Stimulated activated naive CD8-positive, alpha-beta T cell treated with anti-CD3 and anti-CD28 coated beads, Interleukin-15, amount 100 ng/mL, for 72 hours (primary cell): ENCODE data around the gene CTH.
A peak's percentile ranks its signal among the peaks of the same experiment; 100 is the strongest.
"Not testable (repeated sequence)": the region's sequence is repeated elsewhere in the genome, so short reads cannot be mapped to it uniquely, and the experiment has no call there.

Experiments
- ATAC-seq: fragments of 150-1000 bp; cut with Tn5 transposase; 2 replicates; pipeline ENCODE4 v1.10.0; 2021; ENCODE audit warnings: mild to moderate bottlenecking, moderate library complexity
- DNase-seq, 2 donors: peaks; one replicate each; pipeline ENCODE4 v3.0.0; 2021 to 2022
- H3K27ac Mint-ChIP-seq, 2 donors: one replicate each; pipeline ENCODE4 v1.8.0; 2022; ENCODE audit warnings: mild to moderate bottlenecking in 2 of 2, mixed read lengths in 2 of 2, moderate library complexity in 2 of 2
- H3K27me3 Mint-ChIP-seq: one replicate; pipeline ENCODE4 v1.8.0; 2022; ENCODE audit warnings: mixed read lengths
- H3K4me1 Mint-ChIP-seq: one replicate; pipeline ENCODE4 v1.8.0; 2022; ENCODE audit warnings: mild to moderate bottlenecking, mixed read lengths
- H3K4me3 Mint-ChIP-seq, 2 donors: one replicate each; pipeline ENCODE4 v1.8.0; 2022; ENCODE audit warnings: mild to moderate bottlenecking in 2 of 2, mixed read lengths in 2 of 2, moderate library complexity in 1 of 2
- H3K9me3 Mint-ChIP-seq, 2 donors: one replicate each; pipeline ENCODE4 v1.8.0; 2022; ENCODE audit warnings: mixed read lengths in 2 of 2

The CTH gene

DNA sequence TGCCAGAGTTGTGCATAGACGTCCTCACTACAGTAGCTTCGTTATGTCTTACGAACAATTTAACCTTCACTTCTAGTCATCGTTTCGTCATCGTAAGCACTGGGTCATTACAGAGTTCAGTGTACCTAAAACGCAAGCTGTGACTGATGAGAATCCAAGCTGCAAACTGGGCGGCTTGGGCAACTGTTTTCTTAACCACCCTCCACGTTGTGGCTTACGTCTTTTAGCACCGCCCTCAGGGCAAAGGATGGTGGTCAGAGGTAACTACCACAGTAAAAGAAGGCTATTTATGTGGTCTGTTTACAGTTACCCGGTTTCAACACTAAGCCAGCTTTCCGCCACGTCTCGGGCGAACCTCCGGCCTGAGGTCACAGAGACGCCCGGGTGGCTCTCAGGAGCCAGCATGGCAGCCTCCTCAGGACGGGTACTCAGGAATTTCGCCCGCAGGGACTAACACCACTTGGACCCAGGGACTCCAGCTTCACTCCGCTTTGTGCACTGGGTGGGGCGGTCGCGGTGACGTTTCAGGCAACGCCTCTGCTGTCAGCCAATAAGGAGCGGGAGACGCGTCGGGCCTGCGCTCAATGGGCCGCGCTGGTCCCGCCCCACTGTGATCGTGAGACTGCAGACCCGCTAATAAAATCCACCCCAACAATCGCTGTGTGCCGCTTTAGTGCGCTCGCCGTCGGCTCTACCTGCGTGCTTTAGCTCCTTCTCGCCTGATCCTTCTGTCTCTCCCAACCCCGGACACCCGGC lies at the start of gene CTH:
Gene CTH (plus strand): TSS at position 665 of the 756 bp plus-strand sequence. CDS start 148 bp downstream, outside the sequence.
- ATAC-seq: peak; percentile 97
- H3K4me3 Mint-ChIP-seq: peak within 1 kb of the TSS; percentile 90 to 97
- H3K27ac Mint-ChIP-seq: peak within 1 kb of the TSS; percentile 95 to 97
- peak; percentile 89 to 92 for DNase-seq
- peaks cover 15% of the 10 kb centered on the region for H3K4me1 Mint-ChIP-seq
- H3K9me3 Mint-ChIP-seq: no peaks in the 10 kb centered on the region
- H3K27me3 Mint-ChIP-seq: peaks cover 13% of the 10 kb centered on the region

DNA sequence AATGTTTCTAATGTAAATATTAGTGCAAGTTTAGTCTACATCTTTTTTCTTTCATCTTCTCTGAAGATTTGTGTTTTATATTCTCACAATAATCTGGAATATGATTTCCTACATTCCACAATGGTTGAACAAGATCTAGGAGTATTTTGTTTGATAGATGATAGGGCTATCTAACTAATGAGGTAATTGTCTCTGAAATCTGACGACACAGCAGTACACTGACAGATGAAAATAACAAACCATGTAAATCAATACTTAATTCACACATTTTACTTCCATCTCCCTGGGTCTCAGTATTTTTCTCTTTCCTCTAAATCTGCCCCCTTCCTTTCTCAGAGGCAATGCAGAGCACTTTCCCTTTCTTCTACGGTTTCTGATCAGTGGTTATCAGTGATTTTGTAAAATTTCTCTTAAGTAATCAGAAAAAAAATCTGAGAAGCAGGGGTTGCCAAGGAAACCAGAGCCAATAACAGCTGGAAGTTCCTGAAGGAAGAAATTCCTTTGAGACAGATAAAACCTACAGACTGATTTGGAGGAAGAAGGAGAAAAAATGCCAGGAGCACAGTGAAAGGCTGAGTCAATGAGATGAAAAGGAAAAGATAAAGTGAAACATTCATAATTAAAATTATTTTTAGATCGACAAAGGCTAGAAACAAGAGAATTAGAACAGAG lies 49.2 kb upstream of the CTH start:
- Mint-ChIP-seq H3K27me3 (no peaks in the 10 kb centered on the region), H3K27ac (no peak overlapping the region), H3K4me1 (peaks cover 14% of the 10 kb centered on the region), H3K4me3 (no peak overlapping the region), H3K9me3 (no peaks in the 10 kb centered on the region)
- no peak for DNase-seq
- ATAC-seq: no peak

DNA sequence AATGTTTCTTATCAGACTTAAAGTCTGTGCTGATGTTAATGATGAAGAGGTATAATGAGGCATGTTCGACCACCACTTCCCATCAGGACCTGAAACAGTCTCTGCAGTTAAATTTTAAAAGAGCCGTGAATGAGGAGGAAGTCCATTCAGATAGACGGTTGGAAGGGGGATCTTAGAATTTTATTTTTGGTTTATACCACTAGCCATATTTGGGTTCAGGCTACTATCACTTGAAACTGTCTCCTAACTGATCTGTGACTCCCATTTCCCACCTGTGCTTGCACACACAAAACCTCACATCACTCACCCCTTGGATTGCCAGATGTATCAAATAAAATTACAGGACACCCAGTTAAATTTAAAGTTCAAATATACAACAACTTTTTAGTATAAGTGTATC lies 46.6 kb upstream of the CTH start:
- ATAC-seq: no peak
- Mint-ChIP-seq H3K4me1 (peaks cover 13% of the 10 kb centered on the region), H3K27ac (no peak overlapping the region)

DNA sequence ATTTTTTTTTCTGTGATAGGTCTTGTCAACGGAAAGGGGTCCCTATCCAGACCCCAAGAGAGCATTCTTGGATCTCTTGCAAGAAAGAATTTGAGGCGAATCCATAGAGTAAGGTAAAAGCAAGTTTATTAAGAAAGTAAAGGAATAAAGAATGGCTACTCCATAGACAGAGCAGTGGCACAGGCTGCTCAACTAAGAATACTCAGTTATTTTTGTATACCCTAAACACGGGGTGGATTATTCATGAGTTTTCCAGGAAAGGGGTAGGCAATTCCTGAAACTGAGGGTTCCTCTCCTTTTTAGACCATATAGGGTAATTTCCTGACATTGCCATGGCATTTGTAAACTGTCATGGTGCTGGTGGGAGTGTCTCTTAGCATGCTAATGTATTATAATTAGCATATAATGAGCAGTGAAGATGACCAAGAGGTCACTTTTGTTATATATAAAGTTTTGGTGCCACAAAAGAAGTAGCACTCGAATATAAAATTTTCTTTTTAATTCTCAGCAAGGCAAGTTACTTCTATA lies 44.6 kb upstream of the CTH start:
- DNase-seq, H3K4me1 Mint-ChIP-seq, ATAC-seq, H3K9me3 Mint-ChIP-seq, H3K4me3 Mint-ChIP-seq, H3K27me3 Mint-ChIP-seq: not testable (repeated sequence)
- H3K27ac Mint-ChIP-seq: peak overlapping the region in 1 of 2 donors; percentile 8

More for the DNA sequence above, 46.6 kb upstream of the CTH start:
- no peaks in the 10 kb centered on the region for H3K9me3 Mint-ChIP-seq
- H3K4me3 Mint-ChIP-seq: no peak overlapping the region
- no peaks in the 10 kb centered on the region for H3K27me3 Mint-ChIP-seq
- DNase-seq: no peak

DNA sequence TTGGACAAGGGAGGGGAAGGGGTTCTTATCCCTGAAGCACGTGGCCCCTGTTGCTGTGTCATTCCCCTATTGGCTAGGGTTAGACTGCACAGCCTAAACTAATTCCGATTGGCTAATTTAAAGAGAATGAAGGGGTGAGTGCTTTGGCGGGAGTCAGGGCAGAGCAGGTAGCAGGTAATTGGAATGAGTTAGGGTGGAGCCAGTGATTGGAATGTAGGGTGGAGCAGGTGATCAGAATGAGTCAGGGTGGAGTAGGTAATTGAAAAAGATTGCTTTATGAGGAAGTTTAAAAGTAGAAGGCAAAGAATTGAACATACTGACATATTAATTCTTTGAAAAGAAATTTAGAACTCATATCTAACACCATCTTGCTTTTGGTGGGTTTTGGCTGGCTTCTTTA lies 44.1 kb upstream of the CTH start:
- DNase-seq, H3K4me3 Mint-ChIP-seq: not testable (repeated sequence)

DNA sequence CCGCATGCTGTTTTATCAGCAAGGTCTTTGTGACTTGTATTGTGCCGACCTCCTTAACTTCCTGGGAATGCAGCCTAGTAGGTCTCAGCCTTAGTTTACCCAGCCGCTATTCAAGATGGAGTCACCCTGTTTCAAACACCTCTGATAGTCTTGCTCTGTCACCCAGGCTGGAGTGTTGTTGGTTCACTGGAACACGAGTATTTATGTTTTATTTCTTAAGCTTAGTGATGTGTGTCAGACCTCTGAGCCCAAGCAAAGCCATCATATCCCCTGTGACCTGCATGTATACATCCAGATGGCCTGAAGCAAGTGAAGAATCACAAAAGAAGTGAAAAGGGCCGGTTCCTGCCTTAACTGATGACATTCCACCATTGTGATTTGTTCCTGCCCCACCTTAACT lies 43.7 kb upstream of the CTH start:
- not testable (repeated sequence) for DNase-seq, ATAC-seq, H3K9me3 Mint-ChIP-seq, H3K27me3 Mint-ChIP-seq, H3K4me1 Mint-ChIP-seq, H3K27ac Mint-ChIP-seq, H3K4me3 Mint-ChIP-seq

More for the DNA sequence above, 44.1 kb upstream of the CTH start:
- not testable (repeated sequence) for H3K4me1 Mint-ChIP-seq, H3K9me3 Mint-ChIP-seq, H3K27me3 Mint-ChIP-seq, ATAC-seq
- H3K27ac Mint-ChIP-seq: peak overlapping the region in 1 of 2 donors; percentile 8

DNA sequence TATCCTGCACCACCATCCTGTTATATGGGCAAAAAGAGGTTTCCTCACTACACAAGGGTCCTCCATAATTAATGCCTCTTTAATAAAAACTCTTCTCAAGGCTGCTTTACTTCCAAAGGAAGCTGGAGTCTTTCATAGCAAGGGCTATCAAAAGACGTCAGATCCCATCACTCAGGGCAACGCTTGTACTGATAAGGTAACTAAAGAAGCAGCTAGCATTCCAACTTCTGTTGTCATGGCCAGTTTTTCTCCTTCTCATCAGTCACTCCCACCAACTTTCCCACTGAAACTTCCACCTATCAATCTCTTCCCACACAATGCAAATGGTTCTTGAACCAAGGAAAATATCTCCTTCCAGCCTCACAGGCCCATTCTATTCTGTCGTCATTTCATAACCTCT lies 39.5 kb upstream of the CTH start:
- not testable (repeated sequence) for H3K4me1 Mint-ChIP-seq, H3K27ac Mint-ChIP-seq, H3K27me3 Mint-ChIP-seq, ATAC-seq, H3K9me3 Mint-ChIP-seq, DNase-seq, H3K4me3 Mint-ChIP-seq

DNA sequence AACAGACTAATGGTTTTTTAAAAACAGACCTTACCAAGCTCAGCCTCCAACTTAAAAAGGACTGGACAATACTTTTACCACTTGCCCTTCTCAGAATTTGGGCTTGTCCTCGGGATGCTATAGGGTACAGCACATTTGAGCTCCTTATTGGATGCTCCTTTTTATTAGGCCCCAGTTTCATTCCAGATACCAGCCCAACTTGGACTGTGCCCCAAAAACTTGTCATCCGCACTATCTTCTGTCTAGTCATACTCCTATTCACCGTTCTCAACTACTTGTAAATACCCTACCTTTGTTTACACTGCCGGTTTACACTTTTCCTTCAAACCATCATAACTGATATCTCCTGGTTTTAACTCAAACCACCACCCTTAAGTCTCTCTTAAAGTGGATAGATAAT lies 38.6 kb upstream of the CTH start:
- no peaks in the 10 kb centered on the region for H3K9me3 Mint-ChIP-seq
- ATAC-seq: no peak
- no peak overlapping the region for H3K27ac Mint-ChIP-seq
- no peak for DNase-seq
- H3K4me3 Mint-ChIP-seq: no peak overlapping the region
- no peaks in the 10 kb centered on the region for H3K27me3 Mint-ChIP-seq
- H3K4me1 Mint-ChIP-seq: no peaks in the 10 kb centered on the region

DNA sequence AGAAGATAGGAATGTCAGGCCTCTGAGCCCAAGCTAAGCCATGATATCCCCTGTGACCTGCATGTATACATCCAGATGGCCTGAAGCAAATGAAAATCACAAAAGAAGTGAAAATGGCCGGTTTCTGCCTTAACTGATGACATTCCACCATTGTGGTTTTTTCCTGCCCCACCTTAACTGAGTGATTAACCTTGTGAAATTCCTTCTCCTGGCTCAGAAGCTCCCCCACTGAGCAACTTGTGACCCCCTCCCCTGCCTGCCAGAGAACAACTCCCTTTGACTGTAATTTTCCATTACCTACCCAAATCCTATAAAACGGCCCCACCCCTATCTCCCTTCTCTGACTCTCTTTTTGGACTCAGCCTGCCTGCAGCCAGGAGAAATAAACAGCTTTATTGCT lies 37.5 kb upstream of the CTH start:
- DNase-seq, H3K27me3 Mint-ChIP-seq, H3K27ac Mint-ChIP-seq, H3K4me1 Mint-ChIP-seq, H3K9me3 Mint-ChIP-seq, ATAC-seq, H3K4me3 Mint-ChIP-seq: not testable (repeated sequence)

DNA sequence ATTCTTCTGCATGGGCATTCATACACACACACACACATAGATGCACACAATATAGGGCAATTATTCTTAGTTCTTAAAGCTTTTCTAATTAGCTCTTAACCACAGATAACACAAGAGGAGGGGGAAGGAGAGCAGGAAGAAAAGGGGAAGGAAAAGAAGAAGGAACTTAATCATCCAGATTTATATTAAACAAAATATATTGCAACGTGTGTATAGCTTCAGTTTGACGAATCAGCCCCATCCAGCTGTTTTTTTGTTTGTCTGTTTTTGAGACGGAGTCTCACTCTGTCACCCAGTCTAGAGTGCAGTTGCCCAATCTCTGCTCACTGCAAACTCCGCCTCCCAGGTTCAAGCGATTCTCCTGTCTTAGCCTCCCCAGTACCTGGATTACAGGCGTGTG lies 34.9 kb upstream of the CTH start:
- no peak overlapping the region for H3K4me3 Mint-ChIP-seq
- H3K27me3 Mint-ChIP-seq: no peaks in the 10 kb centered on the region
- ATAC-seq: no peak
- no peaks in the 10 kb centered on the region for H3K4me1 Mint-ChIP-seq
- no peak overlapping the region for H3K27ac Mint-ChIP-seq
- H3K9me3 Mint-ChIP-seq: no peaks in the 10 kb centered on the region
- no peak for DNase-seq

DNA sequence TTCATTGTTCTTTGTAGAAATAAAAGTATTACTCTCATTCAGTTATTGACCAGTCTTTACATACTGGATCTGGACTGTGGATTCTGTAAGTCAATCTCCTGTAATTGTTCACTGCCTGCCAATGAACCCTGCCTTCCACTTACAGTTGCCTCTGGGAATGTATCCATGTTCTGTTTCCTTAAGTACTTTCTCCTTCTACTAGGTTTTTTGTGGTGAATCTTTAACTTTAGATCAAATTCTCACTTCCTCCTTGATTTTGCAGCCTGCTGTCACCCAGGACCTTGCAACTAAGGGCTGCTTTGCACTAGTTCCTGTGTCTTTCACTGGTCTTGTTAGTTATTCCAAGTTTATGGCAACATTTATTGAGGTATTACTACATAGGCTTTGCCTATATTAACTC lies 28.4 kb upstream of the CTH start:
- Mint-ChIP-seq H3K27me3 (no peaks in the 10 kb centered on the region), H3K27ac (no peak overlapping the region), H3K4me1 (no peaks in the 10 kb centered on the region), H3K4me3 (no peak overlapping the region), H3K9me3 (no peaks in the 10 kb centered on the region)
- ATAC-seq (no peak), DNase-seq (no peak)

DNA sequence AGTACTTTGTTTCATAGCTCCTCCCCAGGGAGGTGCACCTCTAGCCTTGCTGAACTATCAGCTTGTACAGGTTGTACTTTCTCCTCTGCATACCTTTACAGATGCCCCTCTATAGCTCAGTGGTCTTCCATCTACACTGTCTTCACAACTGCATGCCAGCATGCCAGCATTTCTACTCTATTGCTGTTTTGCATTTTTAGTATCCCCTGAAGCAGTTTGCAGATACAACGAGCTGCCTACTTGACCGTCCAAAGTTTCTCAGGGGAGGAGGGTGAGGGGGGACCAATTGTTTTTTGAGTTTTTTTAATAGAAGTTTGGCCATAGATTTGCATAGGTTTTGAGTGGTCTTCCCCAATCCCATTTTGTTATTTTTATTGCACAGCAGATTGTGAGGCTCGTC lies 27.6 kb upstream of the CTH start:
- Mint-ChIP-seq H3K4me3 (no peak overlapping the region), H3K4me1 (no peaks in the 10 kb centered on the region), H3K9me3 (no peaks in the 10 kb centered on the region), H3K27me3 (no peaks in the 10 kb centered on the region), H3K27ac (no peak overlapping the region)
- DNase-seq (no peak), ATAC-seq (no peak)

DNA sequence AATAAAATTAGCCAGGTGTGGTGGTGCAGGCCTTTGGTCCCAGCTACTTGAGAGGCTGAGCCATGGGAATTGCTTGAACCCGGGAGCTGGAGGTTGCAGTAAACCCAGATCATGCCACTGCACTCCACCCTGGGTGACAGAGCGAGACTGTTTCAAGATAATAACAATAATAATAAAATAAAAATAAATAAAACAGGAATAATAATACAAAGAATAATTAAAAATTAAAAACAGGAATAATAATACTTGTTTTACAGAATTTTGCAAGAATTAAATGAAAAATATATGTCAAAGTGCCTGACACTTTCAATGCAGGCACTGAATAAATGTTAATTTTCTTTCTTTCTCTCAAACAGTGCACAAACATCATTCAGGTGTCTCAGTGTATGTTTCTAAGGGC lies 26.5 kb upstream of the CTH start:
- Mint-ChIP-seq H3K4me1 (no peaks in the 10 kb centered on the region), H3K9me3 (no peaks in the 10 kb centered on the region), H3K27ac (no peak overlapping the region), H3K4me3 (no peak overlapping the region), H3K27me3 (peaks cover 5% of the 10 kb centered on the region)
- no peak for ATAC-seq
- no peak for DNase-seq

DNA sequence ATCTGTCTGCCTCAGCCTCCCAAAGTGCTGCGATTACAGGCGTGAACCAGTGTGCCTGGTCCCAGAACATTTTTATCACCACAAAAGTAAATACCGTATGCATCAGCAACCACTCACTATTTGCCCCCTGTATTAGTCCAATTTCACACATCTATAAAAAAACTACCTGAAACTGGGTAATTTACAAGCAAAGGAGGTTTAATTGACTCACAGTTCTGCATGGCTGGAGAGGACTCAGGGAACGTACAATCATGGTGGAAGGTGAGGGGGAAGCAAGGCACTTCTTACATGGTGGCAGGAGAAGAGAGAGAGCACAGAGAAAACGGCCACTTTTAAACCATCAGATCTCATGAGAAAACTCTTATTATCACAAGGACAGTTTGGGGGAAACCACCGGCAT lies 25.6 kb upstream of the CTH start:
- ATAC-seq (no peak), DNase-seq (no peak)
- Mint-ChIP-seq H3K4me3 (no peak overlapping the region), H3K4me1 (no peaks in the 10 kb centered on the region), H3K27ac (no peak overlapping the region), H3K27me3 (peaks cover 8% of the 10 kb centered on the region), H3K9me3 (no peaks in the 10 kb centered on the region)

DNA sequence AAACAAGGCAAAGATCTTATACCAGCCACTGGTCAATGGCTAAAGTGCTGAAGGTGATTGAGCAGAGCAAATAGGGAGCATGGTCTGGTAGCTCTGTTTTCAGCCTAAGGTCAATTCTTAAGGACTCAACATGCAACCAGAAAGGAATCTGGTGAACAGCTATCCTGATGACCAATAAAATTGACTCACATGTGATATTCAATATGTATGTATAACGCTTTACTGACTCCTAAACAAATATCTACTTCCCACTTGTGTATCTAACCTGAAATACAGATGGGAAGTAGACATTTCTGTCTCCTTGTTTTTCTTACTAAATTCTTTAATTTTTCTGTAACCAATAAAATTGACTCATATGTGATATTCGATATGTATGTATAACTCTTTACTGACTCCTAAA lies 24.9 kb upstream of the CTH start:
- H3K9me3 Mint-ChIP-seq: no peaks in the 10 kb centered on the region
- H3K4me3 Mint-ChIP-seq: no peak overlapping the region
- DNase-seq: no peak
- peaks cover 8% of the 10 kb centered on the region for H3K27me3 Mint-ChIP-seq
- ATAC-seq: no peak
- no peak overlapping the region for H3K27ac Mint-ChIP-seq
- no peaks in the 10 kb centered on the region for H3K4me1 Mint-ChIP-seq

DNA sequence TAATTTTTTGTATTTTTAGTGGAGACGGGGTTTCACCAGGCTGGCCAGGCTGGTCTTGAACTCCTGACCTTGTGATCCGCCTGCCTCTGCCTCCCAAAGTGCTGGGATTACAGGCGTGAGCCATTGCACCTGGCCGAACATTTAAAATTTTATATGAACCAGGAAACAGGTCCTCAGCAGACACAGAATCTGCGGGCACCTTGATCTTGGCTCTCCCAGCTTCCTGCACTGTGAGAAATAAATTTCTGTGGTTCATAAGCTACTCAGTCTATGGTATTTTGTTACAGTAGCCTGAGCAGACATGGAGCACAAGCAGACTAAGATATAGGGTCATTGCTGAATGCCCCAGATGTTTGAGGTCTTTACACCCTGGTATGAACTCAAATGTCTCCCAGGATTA lies 23.6 kb upstream of the CTH start:
- DNase-seq (no peak), ATAC-seq (no peak)
- Mint-ChIP-seq H3K27me3 (peaks cover 8% of the 10 kb centered on the region), H3K9me3 (no peaks in the 10 kb centered on the region), H3K4me3 (no peak overlapping the region), H3K4me1 (no peaks in the 10 kb centered on the region), H3K27ac (no peak overlapping the region)
